ENCODE measurements around the gene NFRKB. TPM values are rescaled to one million over a fixed set of nuclear protein-coding genes. Genes with fewer than 3 reads are reported as not detected.

NFRKB gene
- total and polyA plus RNA-seq, 2 donors from 2014 or later: 7.0 to 25.2 TPM

GRCh38 chr11:129885381-129885780 lies 10.0 kb downstream of the NFRKB start:
- intact Hi-C loops (cut with DNase I): no loop called here
- H3K9ac ChIP-seq (ENCODE audit: low read length in 3 of 3): no peak overlapping the region
- no peak overlapping the region for H3K27ac ChIP-seq (ENCODE audit: low read depth in 2 of 2, low read length in 2 of 2)
- H3K9me3 ChIP-seq (ENCODE audit: control insufficient read depth in 2 of 3, insufficient read depth in 1 of 3, low read length in 3 of 3): no peaks in the 10 kb centered on the region
- H3K4me1 ChIP-seq (ENCODE audit: control insufficient read depth in 2 of 3, insufficient read depth in 2 of 3, low read depth in 1 of 3, low read length in 3 of 3): no peaks in the 10 kb centered on the region
- no peak for DNase-seq
- peaks cover 17 to 90% (median 64%) of the 10 kb centered on the region in 3 donors for H3K36me3 ChIP-seq (ENCODE audit: control insufficient read depth in 2 of 3, insufficient read depth in 3 of 3, low read length in 3 of 3)
- H3K4me3 ChIP-seq (ENCODE audit: low read length in 3 of 3): no peak overlapping the region
- no peaks in the 10 kb centered on the region for H3K27me3 ChIP-seq (ENCODE audit: control insufficient read depth, insufficient read depth, low read length)
- FAIRE-seq: no peak
- TF ChIP-seq CTCF (IDR thresholded peaks at IDR 0.05; ENCODE audit: borderline replicate concordance, extremely low read depth, insufficient read depth): no peak

- H3K27me3 ChIP-seq (ENCODE audit: control insufficient read depth, insufficient read depth, low read length): no peaks in the 10 kb centered on the region
- peaks cover 20 to 85% (median 67%) of the 10 kb centered on the region in 3 donors for H3K36me3 ChIP-seq (ENCODE audit: control insufficient read depth in 2 of 3, insufficient read depth in 3 of 3, low read length in 3 of 3)
- H3K4me1 ChIP-seq (ENCODE audit: control insufficient read depth in 2 of 3, insufficient read depth in 2 of 3, low read depth in 1 of 3, low read length in 3 of 3): no peaks in the 10 kb centered on the region
These were observed 10.8 kb downstream of the NFRKB start for GRCh38 chr11:129884581-129884980.

GRCh38 chr11:129881570-129882170 lies 13.7 kb downstream of the NFRKB start:
- H3K36me3 ChIP-seq (ENCODE audit: control insufficient read depth in 2 of 3, insufficient read depth in 3 of 3, low read length in 3 of 3): peaks cover 12 to 90% (median 81%) of the 10 kb centered on the region in 3 donors
- FAIRE-seq (no peak), DNase-seq (peak in 1 of 5 donors; percentile 35)
- H3K4me1 ChIP-seq (ENCODE audit: control insufficient read depth in 2 of 3, insufficient read depth in 2 of 3, low read depth in 1 of 3, low read length in 3 of 3): no peaks in the 10 kb centered on the region
- peak; percentile 33 for TF ChIP-seq CTCF (IDR thresholded peaks at IDR 0.05; ENCODE audit: borderline replicate concordance, extremely low read depth, insufficient read depth)
- H3K9ac ChIP-seq (ENCODE audit: low read length in 3 of 3): no peak overlapping the region
- H3K27me3 ChIP-seq (ENCODE audit: control insufficient read depth, insufficient read depth, low read length): no peaks in the 10 kb centered on the region
- H3K27ac ChIP-seq (ENCODE audit: low read depth in 2 of 2, low read length in 2 of 2): no peak overlapping the region
- no peaks in the 10 kb centered on the region for H3K9me3 ChIP-seq (ENCODE audit: control insufficient read depth in 2 of 3, insufficient read depth in 1 of 3, low read length in 3 of 3)
- H3K4me3 ChIP-seq (ENCODE audit: low read length in 3 of 3): no peak overlapping the region
- intact Hi-C loops (cut with DNase I): no loop called here

More at GRCh38 chr11:129884581-129884980, 10.8 kb downstream of the NFRKB start:
- intact Hi-C loops (cut with DNase I): no loop called here
- Histone ChIP-seq H3K9me3 (ENCODE audit: control insufficient read depth in 2 of 3, insufficient read depth in 1 of 3, low read length in 3 of 3) (no peaks in the 10 kb centered on the region), H3K4me3 (ENCODE audit: low read length in 3 of 3) (no peak overlapping the region), H3K9ac (ENCODE audit: low read length in 3 of 3) (no peak overlapping the region), H3K27ac (ENCODE audit: low read depth in 2 of 2, low read length in 2 of 2) (no peak overlapping the region)
- FAIRE-seq (no peak), DNase-seq (no peak)
- TF ChIP-seq CTCF (IDR thresholded peaks at IDR 0.05; ENCODE audit: borderline replicate concordance, extremely low read depth, insufficient read depth): no peak

GRCh38 chr11:129880311-129880710 lies 15.1 kb downstream of the NFRKB start:
- Histone ChIP-seq H3K27me3 (ENCODE audit: control insufficient read depth, insufficient read depth, low read length) (no peaks in the 10 kb centered on the region), H3K27ac (ENCODE audit: low read depth in 2 of 2, low read length in 2 of 2) (no peak overlapping the region), H3K9ac (ENCODE audit: low read length in 3 of 3) (no peak overlapping the region), H3K9me3 (ENCODE audit: control insufficient read depth in 2 of 3, insufficient read depth in 1 of 3, low read length in 3 of 3) (no peaks in the 10 kb centered on the region), H3K4me3 (ENCODE audit: low read length in 3 of 3) (no peak overlapping the region), H3K4me1 (ENCODE audit: control insufficient read depth in 2 of 3, insufficient read depth in 2 of 3, low read depth in 1 of 3, low read length in 3 of 3) (no peaks in the 10 kb centered on the region), H3K36me3 (ENCODE audit: control insufficient read depth in 2 of 3, insufficient read depth in 3 of 3, low read length in 3 of 3) (peaks cover 12 to 87% (median 79%) of the 10 kb centered on the region in 3 donors)
- FAIRE-seq: no peak
- no peak for TF ChIP-seq CTCF (IDR thresholded peaks at IDR 0.05; ENCODE audit: borderline replicate concordance, extremely low read depth, insufficient read depth)
- intact Hi-C loops (cut with DNase I): no loop called here
- no peak for DNase-seq

All from kidney (tissue), 14 donors.